Activated T-helper 1 cell treated with Interleukin-2 at 50 U/mL for 16 hours (primary cell): Measurements from ENCODE around the gene FICD.
A peak's percentile ranks its signal among the peaks of the same experiment; 100 is the strongest.
"Not testable (repeated sequence)": the region's sequence is repeated elsewhere in the genome, so short reads cannot be mapped to it uniquely, and the experiment has no call there.

ENCODE experiments used
- DNase-seq: peaks from one replicate; pipeline ENCODE4 v3.0.0-alpha.2; 2020; ENCODE audit warnings: low read depth

Gene FICD

DNA sequence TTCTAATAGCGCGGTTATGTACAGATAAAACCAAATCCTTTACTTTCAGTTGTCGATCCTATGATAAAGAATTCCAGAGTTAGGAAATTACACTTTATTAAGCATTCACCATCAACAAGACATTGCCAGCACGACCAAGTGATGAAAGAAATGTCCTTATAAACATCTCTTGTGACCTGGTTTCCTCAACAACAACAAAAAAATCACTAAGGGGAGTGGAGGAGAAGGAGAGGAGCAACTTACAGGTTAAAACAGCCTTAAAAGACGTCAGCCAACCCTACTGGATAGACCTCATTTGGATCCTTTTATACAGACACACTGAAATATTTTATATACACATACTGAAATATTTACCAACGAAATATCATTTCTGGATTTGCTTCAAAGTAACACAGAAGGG lies 23.1 kb downstream of the FICD start:
- DNase-seq: no peak

DNA sequence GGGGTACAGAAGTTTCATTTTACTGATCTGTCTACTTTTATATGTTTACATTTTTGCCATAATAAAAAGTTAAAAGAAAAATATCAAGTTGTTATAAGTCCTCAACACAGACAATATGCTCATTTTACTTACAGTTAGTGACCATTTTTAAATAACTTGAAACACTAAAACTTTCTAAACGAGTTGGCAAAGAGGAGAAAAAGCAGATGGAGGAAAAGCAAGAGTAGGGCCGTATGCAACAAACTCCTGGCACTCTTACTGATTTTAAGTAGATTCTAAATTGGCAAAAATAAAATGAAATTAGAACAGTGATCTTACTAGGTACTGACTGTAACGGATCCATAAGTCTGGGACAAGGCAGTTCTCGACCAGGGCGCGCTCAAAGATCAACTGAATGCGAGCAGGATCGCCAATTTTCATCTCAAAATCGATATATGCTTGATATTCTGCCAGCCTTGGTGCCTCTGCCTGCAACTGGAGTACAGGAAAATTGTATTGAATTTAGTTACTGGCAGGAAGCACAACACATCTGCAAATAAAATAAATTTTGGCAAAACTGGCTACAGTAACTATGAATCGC lies 23.6 kb downstream of the FICD start:
- DNase-seq: no peak

DNA sequence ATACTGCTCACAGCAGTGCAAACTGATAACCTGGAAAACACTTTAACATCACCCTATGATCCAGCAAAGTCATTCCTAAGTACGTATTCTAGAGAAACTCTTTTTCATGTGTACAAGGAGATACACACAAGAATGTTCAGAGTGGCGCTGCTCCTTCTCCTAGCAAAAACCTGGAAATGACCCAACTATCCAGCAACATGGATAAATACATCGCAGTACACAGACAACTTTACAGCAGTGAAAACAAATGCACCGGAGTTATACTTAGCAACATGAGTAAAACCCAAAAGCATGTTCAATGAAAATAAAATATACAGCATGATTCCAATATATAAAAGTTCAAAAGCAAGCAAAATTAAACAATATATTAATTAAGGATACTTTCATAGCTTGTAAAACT lies 27.2 kb downstream of the FICD start:
- no peak for DNase-seq

DNA sequence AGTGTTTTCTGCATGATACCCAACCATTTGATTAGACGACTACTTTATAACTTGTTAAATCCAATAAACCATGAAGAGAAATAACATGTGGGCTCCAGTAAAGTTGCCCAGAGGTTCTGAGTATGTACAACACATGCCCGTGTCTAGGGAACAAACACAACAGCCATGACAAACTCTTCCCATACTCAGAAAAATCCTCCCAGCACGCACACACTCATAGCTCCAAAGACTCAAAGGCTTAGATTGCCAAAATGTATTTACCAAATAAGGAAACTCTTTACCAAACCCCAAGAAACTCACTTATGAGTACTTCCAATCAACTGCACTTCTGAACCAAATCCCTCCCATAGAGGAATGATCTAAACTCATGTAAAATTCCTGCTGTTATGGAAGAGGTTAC lies 28.6 kb downstream of the FICD start:
- no peak for DNase-seq

DNA sequence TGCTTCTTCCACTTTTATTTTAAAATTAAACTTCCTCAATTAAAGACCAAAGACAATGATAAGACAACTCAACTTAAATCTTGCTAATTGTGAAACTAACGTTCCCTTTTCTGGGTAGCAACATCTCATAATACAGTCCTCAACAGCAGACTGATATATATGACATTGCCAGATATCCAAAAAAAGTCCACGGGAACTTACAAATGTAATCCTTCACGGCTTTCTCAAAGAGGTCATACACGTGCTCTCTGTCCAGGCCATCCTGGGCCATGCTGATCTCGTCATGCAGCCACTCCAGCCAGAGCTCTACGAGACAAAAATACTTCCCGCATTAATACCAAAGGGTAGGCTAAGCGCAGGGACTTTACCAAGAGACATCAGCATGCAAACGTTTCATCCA lies 32.6 kb downstream of the FICD start:
- no peak for DNase-seq

DNA sequence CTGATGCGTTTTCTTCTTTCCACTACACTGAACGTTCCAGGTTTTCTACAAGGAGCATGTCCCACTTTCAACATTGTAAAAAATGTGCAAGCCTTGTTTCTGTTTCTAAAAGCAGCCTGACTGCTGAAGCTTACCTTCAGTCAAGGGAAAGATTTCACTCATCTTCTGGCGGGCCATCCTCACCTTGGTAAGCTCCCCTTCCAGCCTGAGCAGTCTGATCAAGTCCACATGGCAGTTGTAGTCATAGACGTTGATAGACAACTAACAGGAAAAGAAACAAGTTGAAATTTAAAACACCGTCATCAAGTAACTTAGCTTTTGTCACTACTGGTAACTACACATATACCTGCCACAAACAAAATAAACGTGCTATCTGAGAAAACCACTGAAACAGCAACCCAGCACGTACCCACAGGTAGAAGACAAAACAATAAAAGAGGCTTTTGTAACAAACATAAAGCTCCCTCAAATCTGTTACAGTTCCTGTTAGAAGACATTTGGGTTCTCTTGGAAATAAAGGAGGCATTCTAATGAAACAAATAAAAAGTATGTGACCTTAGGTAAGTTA lies 34.0 kb downstream of the FICD start:
- no peak for DNase-seq

DNA sequence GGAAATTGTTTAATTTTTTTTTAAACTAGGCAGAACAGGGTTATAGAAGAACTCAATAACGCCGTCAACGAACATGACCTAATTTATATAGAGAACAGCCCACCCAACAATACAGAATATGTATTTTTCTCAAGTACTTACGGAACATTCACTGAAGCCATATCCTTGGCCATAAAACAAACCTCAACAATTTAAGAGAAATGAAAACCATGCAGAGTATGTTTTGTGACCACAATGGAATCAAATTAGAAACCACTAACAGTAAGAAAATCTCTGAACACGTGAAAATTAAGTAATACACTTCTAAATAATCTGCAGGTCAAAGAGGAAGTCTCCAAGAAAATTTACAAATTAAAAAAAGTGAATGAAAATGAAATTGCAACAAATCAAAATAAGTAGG lies 36.5 kb downstream of the FICD start:
- DNase-seq: no peak

DNA sequence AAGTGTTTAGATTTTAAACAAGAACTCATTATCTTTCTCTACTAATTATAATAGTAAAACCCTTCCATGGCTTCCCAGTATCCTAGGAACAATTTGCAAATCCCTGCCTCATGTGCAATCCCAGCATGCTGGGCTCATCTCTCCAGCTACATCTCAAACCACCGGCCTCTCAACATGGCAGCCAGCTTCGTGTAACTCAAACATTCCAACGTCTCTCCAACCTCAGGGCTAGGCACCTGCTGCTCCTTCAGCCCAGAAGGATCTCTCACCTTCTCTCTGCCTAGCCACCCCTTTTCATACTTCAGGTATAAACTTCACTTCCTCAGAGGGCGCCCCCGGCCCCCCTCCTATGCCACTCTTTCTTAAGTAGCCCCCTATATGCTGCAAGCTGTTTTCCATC lies 38.7 kb downstream of the FICD start:
- no peak for DNase-seq

DNA sequence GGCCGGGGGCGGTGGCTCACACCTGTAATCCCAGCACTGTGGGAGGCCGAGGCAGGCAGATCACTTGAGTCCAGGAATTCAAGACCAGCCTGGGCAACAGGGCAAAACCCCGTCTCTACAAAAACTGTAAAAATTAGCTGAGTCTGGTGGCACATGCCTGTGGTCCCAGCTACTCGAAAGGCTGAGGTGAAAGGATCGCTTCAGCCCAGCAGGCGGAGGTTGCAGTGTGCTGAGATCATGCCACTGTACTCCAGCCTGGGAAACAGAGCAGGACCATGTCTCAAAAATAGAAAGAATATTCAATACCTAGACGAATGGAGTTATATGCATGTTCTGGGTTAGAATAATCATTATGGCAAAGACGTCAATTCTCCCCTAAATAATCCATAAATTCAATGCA lies 40.3 kb downstream of the FICD start:
- DNase-seq: not testable (repeated sequence)

DNA sequence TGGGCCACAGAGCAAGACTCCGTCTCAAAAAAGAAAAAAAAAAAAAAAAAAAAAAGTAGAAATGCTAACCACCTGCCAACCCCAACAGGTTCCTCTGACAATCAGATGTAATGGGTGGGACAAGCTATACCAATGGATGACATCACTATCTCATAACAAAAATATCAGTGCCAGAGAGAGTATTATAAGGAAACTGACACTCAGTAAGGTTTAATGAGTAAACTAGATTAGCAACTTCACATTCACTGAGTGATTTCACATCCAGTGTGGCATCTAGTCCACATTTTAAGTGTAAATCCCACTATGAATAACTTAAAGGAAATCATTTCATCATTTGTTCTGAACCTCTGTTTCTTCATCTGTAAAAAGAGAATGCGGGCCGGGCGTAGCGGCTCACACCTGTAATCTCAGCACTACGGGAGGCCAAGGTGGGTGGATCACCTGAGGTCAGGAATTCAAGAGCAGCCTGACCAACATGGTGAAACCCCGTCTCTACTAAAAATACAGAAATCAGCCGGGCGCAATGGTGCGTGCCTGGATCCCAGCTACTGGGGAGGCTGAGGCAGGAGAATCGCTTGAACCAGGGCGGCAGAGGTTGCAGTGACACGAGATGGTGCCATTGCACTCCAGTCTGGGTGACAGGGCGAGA lies 44.1 kb downstream of the FICD start:
- DNase-seq: no peak

DNA sequence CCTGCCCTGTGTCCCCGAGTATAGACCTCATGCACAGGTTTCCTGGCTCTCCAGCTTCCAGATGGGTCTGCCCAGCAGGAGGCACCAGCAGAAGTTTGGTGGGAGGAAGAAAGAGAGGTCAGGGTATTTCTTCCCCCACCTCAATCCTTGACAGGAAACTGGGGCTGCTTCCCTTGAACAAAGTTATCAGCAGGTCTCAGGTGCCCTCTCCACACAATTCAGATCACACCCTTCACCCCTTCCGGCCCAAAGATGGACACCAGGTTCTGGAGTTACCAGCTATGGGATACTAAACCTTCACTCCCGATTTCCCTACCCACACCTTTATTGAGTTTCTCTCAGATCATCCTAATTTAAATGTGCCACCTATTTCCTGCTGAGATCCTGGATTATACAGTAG lies 44.7 kb downstream of the FICD start:
- no peak for DNase-seq

DNA sequence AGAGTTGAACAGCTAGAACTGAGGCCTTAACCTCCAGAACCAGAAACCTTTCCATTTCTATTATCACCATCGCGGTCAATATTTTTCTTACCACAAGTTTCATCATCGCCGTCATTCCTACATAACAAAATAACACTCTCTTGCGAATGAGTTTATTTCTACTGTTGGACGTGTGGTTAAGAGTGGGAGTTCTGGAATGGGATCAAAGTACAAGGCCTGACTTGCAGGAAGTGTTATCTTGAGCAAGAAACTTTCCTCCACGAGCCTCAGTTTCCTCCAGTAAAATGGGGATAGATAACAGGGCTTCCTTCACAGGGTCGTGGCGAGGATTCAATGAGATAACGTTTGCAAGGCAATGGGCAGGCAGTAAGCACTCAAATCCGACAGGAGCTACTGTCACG lies 45.2 kb downstream of the FICD start:
- DNase-seq: no peak

DNA sequence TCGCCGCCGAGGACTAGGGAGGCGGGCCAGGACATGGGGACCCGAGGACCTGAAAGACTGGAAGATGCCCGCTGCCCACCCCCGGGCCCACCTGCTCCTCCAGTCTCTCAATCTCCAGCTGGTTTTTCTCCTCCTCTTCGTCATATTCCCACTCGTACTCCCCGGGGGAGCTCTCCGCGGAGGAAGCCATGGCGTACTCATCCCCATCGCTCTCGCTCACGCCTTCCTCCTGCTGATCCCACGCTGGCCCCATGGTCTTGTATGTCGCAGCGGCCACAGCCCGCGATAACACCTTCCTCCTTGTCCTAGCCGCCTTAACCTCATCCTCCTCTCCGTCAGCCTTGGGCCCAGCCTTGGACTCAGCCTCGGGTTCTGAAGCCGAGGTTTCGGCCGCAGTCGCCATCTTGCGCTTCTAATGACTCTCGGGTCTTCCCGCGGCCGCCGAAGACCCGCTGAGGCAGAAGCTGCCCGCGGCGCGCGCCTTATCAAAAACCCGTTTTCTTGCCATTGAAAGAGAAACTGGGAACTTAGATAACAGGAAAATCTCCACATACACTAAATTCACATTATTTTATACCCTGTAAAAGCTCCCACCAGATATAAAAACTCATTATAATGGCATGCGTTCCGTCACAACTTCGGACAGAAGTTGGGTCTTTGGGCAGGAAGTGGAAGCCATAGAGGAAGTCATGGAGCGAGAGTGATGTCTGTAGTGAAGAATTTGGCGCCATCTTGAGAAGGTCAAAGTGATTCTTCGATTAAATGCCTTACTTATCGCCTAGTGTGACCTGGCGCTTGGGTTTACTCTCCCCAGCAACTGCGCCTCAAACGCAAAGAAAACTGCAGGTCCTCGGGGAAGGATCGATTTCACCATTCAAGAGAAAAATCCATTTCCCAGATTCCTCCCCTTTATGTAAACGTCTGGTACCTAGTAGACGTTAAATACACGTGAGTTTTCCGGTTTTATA lies 46.0 kb downstream of the FICD start, which contains the start of gene SART3:
TSS of gene SART3 (minus strand) at position 422 of the 968 bp plus-strand sequence. CDS start at position 403, 19 bp downstream.
- DNase-seq: peak; percentile 58

DNA sequence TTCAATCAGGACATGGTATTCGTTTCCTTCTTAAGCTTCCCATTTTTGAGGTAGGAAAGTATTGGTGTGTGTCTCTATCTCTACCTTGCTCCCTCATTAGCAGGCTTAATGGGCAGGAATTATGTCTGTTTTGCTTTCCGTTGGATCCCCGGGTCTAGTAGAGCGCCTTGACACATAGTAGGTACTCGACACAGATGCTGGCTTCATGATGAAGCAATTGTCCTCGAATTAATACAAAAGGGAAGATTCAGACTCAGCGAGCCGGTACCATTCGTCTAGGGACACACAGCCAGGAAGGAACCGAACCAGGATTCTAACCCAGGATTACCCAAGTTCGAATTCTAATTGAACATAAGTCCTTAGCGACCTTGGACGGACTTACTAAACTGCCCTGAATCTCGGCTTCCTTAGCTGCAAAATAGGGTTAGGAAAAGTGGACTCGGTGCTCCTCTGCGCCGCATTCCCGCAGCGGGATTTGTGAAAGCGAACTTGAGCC lies 46.8 kb downstream of the FICD start:
- DNase-seq: no peak

DNA sequence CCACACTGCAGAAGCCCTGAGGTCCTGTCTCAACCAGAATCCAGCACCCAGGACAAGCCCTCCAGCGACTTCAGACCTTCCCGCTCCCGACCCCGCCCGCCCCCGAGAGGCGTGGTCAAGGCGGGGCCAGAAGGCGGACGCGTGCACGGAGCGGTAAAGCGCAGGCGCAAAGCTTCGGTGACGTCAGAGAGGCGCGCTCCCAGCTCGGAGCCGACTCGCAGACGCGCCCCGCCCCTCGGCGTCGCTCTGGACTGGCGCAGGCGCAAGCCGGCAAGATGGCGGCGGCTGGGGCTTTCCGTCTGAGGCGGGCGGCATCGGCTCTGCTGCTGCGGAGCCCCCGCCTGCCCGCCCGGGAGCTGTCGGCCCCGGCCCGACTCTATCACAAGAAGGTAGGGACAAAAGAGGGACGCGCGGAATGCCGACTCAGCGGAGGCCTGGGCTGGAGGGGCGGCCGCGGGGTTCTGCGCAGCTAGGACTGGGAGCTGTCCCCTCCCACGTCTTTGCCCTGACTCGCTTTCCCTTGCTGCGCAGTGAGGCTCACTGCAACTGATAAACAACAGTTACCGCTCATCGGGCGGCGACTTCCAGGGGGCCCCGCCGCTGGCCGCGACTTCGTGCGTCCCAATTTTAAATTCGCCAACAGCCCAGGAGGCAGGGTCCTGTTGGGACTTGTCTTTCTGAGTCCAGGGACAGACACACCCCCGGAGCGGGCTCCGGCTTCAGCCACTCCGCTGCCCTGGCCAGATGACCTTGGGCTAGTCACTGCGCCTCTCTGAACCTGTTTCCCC lies 47.5 kb downstream of the FICD start, which contains the start of gene ISCU:
TSS of gene ISCU (plus strand) at position 249 of the 788 bp plus-strand sequence. CDS start at position 276, 27 bp downstream.
- peak; percentile 99 for DNase-seq

DNA sequence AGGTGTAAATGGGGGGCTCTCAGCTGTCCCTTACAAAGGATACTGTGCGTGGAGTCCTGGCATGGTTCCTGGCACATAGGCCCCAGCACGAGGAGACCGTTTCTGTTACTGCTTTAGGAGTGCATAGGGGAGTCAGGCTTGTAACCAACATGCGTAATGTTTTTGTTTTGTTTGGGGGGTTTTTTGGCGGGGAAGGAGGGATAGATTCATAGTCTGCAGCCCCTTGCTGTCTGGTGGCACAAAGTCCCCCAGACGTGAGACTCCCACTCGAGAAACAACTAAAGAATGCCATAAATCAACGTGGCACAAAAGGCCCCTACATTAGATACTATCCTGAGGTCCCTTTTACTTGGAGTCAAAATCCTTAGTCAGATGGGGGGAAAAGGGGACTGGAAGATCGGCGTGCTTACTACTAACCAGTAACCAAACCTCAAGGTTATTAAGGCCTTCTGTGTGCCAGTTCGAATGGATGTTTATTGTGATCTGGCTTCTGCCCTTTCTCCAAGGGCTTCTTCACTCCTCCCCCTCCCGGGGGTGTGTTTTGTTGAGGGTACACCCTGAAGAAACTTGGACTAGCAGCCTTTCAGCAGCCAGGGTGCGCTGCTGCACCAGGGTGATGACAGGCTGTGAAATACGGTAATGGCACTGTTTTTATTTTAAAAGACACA lies 48.2 kb downstream of the FICD start:
- peak; percentile 72 for DNase-seq

DNA sequence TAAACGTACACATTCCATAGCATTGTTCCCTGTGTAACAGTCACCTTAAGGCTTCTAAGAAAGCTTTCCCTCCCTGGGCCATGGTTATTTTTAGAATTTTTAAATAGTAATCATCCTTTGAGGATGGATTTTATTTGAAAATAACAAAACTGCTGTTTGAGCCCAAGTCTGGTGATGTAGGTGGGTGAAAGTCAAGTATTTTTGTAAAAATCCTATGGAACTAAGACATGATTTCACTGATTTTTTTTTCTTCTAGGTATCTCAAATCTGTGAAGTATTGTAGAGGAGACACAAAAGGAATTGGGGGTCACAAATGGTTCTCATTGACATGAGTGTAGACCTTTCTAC lies 48.7 kb downstream of the FICD start:
- DNase-seq: no peak

DNA sequence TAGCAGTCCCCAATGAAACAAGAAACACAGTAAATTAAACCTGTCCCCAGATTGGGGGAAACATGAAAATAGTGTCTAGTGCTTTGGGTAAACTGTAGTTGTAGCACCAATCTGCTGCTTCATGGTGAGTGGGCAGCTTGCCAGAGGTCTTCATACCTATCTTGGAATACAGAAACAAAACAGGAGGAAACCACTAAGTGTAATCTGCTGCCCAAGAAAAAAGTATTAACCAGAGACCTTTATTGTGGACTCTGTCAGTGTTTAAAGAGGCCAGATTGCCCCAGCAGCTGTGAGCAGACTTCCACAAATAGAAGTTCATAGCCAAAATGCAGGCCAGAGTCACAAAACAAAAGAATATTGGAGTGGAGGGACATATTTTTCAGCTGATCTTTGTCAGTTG lies 49.6 kb downstream of the FICD start:
- DNase-seq: no peak

DNA sequence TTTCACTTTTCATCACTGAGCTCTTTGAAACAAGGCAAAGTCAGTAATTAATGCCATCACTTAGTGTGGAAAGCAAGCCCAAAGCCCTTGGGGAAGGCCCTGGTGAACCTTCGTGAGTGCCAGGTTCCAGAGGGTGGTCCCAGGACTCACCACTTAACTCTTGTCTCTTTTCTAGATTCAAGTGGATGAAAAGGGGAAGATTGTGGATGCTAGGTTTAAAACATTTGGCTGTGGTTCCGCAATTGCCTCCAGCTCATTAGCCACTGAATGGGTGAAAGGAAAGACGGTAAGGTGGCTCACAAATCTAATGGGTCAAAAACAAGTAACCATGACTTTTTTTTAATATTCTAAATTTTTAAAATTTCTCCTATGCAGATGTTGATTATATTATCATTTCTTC lies 50.1 kb downstream of the FICD start:
- no peak for DNase-seq

DNA sequence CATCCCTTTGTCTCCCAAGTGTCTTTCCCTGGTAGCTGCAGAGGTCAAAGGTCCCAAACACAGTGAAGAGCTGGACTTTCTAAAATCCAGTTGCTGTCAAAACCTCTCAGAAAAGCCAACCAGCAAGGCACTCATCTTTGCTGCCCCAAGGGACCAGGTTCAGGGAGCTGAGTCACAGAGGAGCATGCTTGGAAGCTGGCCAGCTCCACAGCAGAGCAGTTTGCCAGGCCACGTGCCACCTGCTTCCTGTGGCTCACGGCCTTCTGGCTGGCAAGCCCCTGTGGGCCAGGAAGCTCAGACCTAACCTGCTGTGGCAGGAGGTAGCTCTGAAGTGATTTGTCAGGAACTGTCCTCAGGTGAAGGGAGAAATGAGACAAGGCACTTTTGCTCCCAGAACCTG lies 50.9 kb downstream of the FICD start:
- peak; percentile 49 for DNase-seq

DNA sequence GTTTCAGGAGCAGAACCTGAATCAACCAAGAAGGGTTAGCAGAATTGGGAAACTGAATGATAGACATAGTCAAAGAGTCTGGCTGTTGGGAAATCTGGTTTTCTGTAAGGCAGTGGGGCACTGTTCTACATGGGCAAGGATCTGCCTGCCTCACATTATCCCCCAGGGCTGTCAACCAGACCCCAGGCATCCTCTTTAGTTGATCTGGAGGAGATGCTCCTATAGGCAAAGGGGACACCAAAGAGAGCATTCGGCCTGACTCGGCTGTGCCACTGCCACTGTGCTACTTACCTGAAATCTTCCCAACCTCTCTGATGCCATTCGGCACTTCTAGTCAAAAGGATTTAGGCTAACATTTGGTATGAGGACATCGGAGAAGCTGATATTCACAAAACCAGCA lies 51.4 kb downstream of the FICD start:
- DNase-seq: no peak
